ENCODE measurements around the gene GNG4.

GRCh38 chr1:235562589-235562988 is 87.0 kb downstream of the GNG4 start:
- TF ChIP-seq CTCF (IDR thresholded peaks at IDR 0.05), result no peak
- no peak for TF ChIP-seq EZH2 (IDR thresholded peaks at IDR 0.05; ENCODE audit: borderline replicate concordance, insufficient read depth, low read depth, low read length, poor library complexity, severe bottlenecking)

Data from B cell (primary cell).